Subcutaneous abdominal adipose tissue (tissue), 5 donors: ENCODE data around the gene UST.

Experiments used
- H3K27ac ChIP-seq: one replicate; pipeline ENCODE4 v1.7.0; 2013; ENCODE audit warnings: low read depth, mild to moderate bottlenecking, inconsistent platforms, low read length, moderate library complexity
- H3K27me3 ChIP-seq, 5 donors: one replicate each; pipeline ENCODE4 v1.7.0; 2013; ENCODE audit warnings: low read length in 5 of 5, inconsistent platforms in 1 of 5; ENCODE audit not compliant: control insufficient read depth in 5 of 5, insufficient read depth in 4 of 5
- H3K36me3 ChIP-seq, 5 donors: one replicate each; pipeline ENCODE4 v1.7.0; 2013; ENCODE audit warnings: low read length in 5 of 5; ENCODE audit not compliant: control insufficient read depth in 5 of 5, insufficient read depth in 5 of 5
- H3K4me1 ChIP-seq, 5 donors: one replicate each; pipeline ENCODE4 v1.7.0; 2013; ENCODE audit warnings: low read length in 5 of 5, mild to moderate bottlenecking in 3 of 5, moderate library complexity in 1 of 5; ENCODE audit not compliant: control insufficient read depth in 5 of 5, insufficient read depth in 5 of 5
- H3K4me3 ChIP-seq, 5 donors: one replicate each; pipeline ENCODE4 v1.7.0; 2013; ENCODE audit warnings: low read length in 5 of 5, low read depth in 1 of 5
- H3K9ac ChIP-seq, 5 donors: one replicate each; pipeline ENCODE4 v1.7.0; 2013; ENCODE audit warnings: low read length in 5 of 5, mild to moderate bottlenecking in 4 of 5, moderate library complexity in 3 of 5
- H3K9me3 ChIP-seq, 5 donors: one replicate each; pipeline ENCODE4 v1.7.0; 2013; ENCODE audit warnings: low read length in 5 of 5; ENCODE audit not compliant: control insufficient read depth in 5 of 5
- donor health status: healthy.
- donor health status: healthy.
- donor health status: healthy.
- donor health status: healthy.
- donor health status: healthy.

UST gene, protein sequence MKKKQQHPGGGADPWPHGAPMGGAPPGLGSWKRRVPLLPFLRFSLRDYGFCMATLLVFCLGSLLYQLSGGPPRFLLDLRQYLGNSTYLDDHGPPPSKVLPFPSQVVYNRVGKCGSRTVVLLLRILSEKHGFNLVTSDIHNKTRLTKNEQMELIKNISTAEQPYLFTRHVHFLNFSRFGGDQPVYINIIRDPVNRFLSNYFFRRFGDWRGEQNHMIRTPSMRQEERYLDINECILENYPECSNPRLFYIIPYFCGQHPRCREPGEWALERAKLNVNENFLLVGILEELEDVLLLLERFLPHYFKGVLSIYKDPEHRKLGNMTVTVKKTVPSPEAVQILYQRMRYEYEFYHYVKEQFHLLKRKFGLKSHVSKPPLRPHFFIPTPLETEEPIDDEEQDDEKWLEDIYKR

DNA sequence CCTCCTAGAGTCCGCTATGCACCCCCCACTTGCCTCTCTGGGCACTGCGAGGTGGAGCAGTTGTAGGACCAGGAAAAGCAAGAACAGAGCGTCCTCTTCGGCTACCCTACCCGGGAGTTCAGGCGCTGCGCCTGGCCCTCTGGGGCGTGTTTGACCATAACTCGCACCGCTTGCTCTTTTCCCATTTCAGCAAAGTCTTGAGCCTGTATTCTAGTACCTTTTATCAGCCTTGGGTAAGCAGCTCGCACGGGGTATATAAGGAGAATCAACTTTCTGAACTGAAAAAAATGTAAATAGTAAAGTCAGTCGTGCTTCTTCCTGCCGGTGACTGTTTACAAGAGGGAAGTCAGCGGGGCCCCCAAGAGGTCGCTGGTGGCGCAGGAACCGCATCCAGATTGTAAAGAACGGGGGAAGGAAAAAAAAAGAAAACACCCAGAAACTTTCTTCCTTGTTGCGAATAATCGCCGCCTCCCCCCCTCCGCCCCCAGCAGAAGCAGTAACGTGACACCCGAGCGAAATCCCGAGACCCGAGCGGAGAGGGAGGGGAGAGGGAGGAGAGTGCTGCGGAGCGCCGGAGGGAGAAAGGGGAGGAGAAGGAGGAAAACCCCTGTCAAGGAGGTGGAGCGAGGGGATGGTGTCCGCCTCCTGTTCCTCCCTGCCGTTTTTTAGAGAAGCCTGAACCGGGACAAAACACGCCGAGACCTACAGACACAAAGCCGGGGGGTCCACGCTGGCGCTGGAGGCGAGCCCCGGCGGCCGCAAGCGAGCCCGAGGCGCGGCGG is at the start of gene UST:
TSS of gene UST (plus strand) at position 668 of the 782 bp plus-strand sequence. CDS start 401 bp downstream, outside the sequence.
- H3K36me3 ChIP-seq, result no peaks in the 10 kb centered on the region
- no peaks in the 10 kb centered on the region for H3K9me3 ChIP-seq
- peak within 1 kb of the TSS; percentile 69 to 74 (median 72) for H3K4me3 ChIP-seq
- H3K9ac ChIP-seq, result peak within 1 kb of the TSS in 4 of 5 donors; percentile 42 to 64 (median 58)
- H3K27ac ChIP-seq, result peak within 1 kb of the TSS; percentile 49
- peaks cover 0 to 21% (median 13%) of the 10 kb centered on the region in 5 donors for H3K27me3 ChIP-seq
- H3K4me1 ChIP-seq, result peaks cover 2 to 25% (median 24%) of the 10 kb centered on the region in 5 donors

DNA sequence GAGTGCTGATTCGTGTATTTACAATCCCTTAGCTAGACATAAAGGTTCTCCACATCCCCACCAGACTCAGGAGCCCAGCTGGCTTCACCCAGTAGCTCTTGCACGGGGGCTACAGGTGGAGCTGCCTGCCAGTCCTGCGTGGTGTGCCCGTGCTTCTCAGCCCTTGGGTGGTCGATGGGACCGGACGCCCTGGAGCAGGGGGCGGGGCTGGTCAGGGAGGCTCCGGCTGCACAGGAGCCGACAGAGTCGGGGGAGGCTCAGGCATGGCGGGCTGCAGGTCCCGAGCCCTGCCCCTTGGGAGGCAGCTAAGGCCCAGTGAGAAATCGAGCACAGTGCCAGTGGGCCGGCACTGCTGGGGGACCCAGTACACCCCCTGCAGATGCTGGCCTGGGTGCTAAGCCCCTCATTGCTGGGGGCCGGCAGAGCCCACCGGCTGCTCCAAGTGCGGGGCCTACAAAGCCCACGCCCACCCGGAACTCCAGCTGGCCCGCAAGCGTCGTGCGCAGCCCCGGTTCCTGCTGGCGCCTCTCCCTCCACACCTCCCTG is 48.9 kb upstream of the UST start:
- Histone ChIP-seq H3K4me1 (peaks cover 0 to 17% (median 14%) of the 10 kb centered on the region in 5 donors), H3K9me3 (peaks cover 0 to 4% (median 0%) of the 10 kb centered on the region in 5 donors), H3K27me3 (no peaks in the 10 kb centered on the region), H3K4me3 (no peak overlapping the region), H3K36me3 (no peaks in the 10 kb centered on the region), H3K27ac (no peak overlapping the region), H3K9ac (no peak overlapping the region)

DNA sequence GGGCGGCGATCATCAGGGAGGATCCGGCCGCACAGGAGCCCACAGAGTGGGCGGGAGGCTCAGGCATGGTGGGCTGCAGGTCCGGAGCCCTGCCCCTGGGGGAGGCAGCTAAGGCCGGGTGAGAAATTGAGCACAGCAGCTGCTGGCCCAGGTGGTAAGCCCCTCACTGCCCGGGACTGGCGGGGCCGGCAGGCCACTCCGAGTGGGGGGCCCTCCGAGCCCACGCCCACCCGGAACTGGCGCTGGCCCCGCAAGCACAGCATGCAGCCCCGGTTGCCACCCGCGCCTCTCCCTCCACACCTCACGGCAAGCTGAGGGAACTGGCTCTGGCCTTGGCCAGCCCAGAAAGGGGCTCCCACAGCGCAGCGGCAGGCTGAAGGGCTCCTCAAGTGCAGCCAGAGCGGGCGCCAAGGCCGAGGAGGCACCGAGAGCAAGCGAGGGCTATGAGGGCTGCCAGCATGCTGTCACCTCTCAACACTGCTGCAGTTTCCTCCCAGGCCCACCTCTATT is 48.1 kb upstream of the UST start:
- Histone ChIP-seq H3K27me3 (no peaks in the 10 kb centered on the region), H3K27ac (no peak overlapping the region), H3K4me3 (no peak overlapping the region), H3K4me1 (peaks cover 0 to 17% (median 14%) of the 10 kb centered on the region in 5 donors), H3K9me3 (peaks cover 0 to 5% (median 0%) of the 10 kb centered on the region in 5 donors), H3K36me3 (no peaks in the 10 kb centered on the region), H3K9ac (no peak overlapping the region)

DNA sequence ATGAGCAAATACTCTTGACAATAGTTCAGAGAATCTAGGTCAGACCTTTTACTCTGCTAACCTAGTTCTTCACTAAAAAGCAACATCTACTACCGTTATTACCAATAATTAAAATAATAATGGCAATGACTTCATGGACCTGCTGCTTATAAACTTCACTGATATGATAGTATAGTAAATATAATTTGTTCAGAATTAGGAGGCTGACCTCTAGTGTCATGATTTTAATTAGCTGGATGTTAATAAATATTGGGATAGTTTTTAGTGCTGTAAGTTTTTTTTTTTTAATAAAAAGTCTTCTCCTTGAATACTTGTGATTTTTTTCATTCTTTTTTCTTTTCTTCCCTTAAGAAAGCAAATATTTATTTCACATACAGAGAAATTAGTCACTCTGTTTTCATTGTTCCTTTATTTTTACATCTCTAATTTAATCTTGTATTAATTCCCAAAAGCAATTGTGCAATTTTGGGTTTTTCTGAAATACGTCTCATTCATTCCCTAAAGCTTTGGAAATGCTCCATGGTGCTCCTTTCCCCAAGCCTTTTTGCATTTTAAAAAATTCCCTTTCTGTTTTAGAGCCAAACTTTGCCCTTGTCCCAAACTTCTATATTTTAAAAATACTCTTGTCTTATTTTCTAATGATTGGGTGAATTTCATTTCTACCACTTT is 46.6 kb upstream of the UST start:
- Histone ChIP-seq H3K4me3 (peak overlapping the region; percentile 61 to 76 (median 68)), H3K27ac (peak overlapping the region; percentile 76), H3K9ac (peak overlapping the region in 4 of 5 donors; percentile 23 to 67 (median 56)), H3K9me3 (peaks cover 0 to 5% (median 0%) of the 10 kb centered on the region in 5 donors), H3K27me3 (no peaks in the 10 kb centered on the region), H3K36me3 (no peaks in the 10 kb centered on the region), H3K4me1 (peaks cover 0 to 17% (median 14%) of the 10 kb centered on the region in 5 donors)

DNA sequence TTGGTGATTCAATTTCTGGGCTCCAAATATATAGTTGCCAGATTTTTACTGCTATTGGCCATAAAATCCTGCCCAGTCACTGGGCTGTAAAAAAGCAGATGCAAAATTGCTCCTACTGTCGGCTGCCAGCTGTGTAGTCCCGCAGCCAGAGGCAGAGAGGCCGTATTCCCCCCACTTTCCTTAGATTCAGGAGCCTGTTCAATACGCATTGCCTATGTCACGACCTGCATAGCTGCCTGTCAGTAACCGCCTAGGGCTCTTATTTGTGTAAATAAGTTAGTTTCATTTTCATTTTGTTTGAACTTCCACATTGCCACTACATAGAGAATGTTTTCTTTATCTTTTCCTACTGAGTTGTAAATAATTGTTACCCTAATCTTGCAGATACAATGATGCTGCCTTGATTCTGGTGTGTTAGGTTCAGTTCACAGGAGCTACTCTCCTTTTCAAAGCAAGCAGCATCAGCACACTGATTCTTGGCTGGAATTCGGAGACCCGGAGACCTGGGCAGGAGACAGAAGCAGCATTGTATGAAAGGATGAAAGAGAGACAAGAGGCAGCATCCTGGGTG is 46.0 kb upstream of the UST start:
- peaks cover 0 to 17% (median 14%) of the 10 kb centered on the region in 5 donors for H3K4me1 ChIP-seq
- H3K27me3 ChIP-seq, result no peaks in the 10 kb centered on the region
- peak overlapping the region; percentile 23 to 67 (median 49) for H3K9ac ChIP-seq
- no peaks in the 10 kb centered on the region for H3K36me3 ChIP-seq
- H3K4me3 ChIP-seq, result peak overlapping the region; percentile 61 to 76 (median 68)
- H3K27ac ChIP-seq, result peak overlapping the region; percentile 76
- peaks cover 0 to 5% (median 0%) of the 10 kb centered on the region in 5 donors for H3K9me3 ChIP-seq

DNA sequence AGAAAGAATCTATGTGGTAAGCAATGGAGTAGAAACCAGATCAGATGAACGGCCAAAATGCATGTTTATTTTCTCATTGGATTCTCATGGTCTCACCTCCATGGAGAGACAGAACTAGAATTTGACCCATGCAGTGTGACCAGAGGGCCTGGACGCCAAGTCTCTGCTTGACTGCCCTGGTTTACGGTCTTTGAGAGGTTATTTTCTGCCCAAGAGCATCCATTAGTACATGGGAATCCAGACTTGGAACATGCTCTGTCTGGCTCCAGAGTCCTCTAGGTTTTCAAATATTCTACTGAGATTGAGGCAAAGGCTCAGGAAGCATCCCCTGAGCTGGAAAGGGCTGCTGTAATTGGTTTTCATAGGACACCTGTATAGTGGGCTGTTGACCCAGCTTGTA is 45.5 kb upstream of the UST start:
- H3K4me3 ChIP-seq, result peak overlapping the region; percentile 61 to 76 (median 68)
- H3K27me3 ChIP-seq, result no peaks in the 10 kb centered on the region
- H3K9ac ChIP-seq, result peak overlapping the region in 1 of 5 donors; percentile 67
- no peak overlapping the region for H3K27ac ChIP-seq
- H3K9me3 ChIP-seq, result peaks cover 0 to 5% (median 0%) of the 10 kb centered on the region in 5 donors
- H3K36me3 ChIP-seq, result no peaks in the 10 kb centered on the region
- H3K4me1 ChIP-seq, result peaks cover 0 to 17% (median 14%) of the 10 kb centered on the region in 5 donors

DNA sequence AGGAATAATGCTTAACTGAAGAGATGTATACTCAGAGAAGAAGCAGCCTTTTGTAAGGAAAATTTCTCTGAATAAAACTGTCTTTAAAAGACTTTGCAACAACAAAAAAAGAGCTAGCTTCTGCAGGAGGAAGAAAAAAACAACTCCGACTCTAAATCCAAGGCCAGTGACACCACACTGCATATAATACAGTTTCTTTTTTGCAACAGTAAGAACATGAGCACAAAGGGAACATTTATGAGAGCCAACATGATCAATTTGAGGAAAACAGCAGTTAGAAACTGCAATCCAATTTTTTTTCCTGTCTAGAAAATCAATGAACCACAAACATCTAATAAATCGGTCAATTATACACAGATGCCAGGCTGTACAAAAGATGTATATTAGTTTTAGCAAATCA is 42.9 kb upstream of the UST start:
- Histone ChIP-seq H3K9ac (no peak overlapping the region), H3K27me3 (no peaks in the 10 kb centered on the region), H3K36me3 (no peaks in the 10 kb centered on the region), H3K4me1 (peaks cover 0 to 17% (median 14%) of the 10 kb centered on the region in 5 donors), H3K27ac (no peak overlapping the region), H3K9me3 (peaks cover 0 to 5% (median 0%) of the 10 kb centered on the region in 5 donors), H3K4me3 (no peak overlapping the region)

DNA sequence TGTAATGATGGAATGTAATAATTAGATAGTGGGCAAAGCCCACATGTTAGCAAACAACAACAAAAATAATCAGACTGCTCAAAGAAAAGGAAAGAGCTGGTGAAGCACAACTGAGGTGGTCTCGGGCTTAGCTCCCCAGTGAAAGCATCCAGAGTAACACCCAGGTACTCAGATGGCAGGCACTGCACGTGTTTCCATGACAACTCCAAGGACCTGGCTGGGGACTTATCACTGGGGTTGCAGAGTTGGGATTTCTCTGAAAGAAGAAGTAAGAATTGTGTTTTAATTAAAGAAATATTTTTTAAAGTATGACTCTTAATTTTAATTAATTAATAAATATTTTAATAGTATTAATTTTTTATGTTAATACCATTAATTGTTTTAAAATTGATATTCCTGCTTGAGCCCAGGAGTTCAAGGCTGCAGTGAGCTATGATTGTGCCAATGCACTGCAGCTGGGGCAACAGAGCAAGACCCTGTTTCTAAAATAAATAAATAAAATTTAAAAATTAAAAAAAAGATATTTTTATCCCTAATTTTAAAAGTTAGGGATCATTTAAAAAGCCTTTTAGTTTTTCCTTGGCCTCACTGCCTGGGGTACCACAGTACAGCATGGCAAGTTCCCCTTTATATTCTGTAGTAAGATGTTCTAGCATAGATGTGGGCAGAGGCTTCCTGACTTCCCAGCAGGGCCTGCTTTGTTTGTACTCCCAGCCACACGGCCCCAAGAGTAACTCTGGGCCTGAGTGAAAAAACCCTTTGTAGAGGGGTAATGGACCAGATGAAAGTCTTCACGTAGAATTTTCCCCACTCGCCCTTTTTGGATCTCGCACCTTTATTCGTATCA is 42.2 kb upstream of the UST start:
- Histone ChIP-seq H3K36me3 (no peaks in the 10 kb centered on the region), H3K27ac (no peak overlapping the region), H3K27me3 (no peaks in the 10 kb centered on the region)

More for the DNA sequence above, 42.2 kb upstream of the UST start:
- H3K9me3 ChIP-seq, result peaks cover 0 to 5% (median 0%) of the 10 kb centered on the region in 5 donors
- H3K4me3 ChIP-seq, result no peak overlapping the region
- no peak overlapping the region for H3K9ac ChIP-seq
- H3K4me1 ChIP-seq, result peaks cover 0 to 15% (median 14%) of the 10 kb centered on the region in 5 donors
